Measurements from ENCODE around the gene GALM.

Gene GALM

DNA sequence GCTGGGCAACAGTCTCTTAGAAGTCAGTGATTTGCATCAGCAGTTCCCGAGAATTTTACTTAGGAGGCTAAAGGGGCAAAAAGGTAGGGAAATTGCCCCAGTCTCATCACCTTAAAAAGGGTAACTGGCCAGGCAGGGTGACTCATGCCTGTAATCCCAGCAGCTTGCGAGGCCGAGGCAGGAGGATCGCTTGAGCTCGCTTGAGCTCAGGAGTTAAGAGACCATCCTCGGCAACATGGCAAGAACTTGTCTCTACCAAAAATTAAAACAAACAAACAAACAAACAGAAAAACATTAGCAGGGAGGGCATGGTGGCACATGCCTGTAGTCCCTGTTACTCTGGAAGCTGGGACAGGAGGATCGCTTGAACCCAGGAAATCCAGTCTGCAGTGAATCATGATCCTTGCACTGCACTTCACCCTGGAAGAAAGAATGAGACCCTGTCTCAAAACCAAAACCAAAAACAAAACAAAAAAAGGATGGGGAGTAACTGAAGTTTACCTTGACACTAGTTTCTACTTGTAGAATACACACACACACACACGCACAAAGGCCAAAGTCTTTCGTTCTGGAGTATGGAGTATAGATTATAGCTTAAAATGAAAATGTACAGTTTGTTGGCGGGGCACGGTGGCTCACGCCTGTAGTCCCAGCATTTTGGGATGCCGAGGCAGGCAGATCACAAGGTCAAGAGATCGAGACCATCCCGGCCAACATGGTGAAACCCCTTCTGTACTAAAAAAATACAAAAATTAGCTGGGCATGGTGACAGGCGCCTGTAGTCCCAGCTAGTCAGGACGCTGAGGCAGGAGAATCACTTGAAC lies 109.4 kb downstream of the GALM start:
- H3K4me1 Mint-ChIP-seq, result peaks cover 23% of the 10 kb centered on the region
- ATAC-seq, result no peak
- no peaks in the 10 kb centered on the region for H3K9me3 Mint-ChIP-seq
- peaks cover 23% of the 10 kb centered on the region for H3K27me3 Mint-ChIP-seq
- no peaks in the 10 kb centered on the region for H3K36me3 Mint-ChIP-seq
- H3K4me3 Mint-ChIP-seq, result no peak overlapping the region
- no peak overlapping the region for H3K27ac Mint-ChIP-seq

GRCh38 chr2:38775921-38776225 lies 110.0 kb downstream of the GALM start:
- Mint-ChIP-seq H3K4me1 (peaks cover 23% of the 10 kb centered on the region), H3K36me3 (peaks cover 4% of the 10 kb centered on the region), H3K4me3 (no peak overlapping the region), H3K9me3 (no peaks in the 10 kb centered on the region), H3K27me3 (peaks cover 23% of the 10 kb centered on the region), H3K27ac (no peak overlapping the region)
- no peak for ATAC-seq

GRCh38 chr2:38776531-38776930 lies 110.6 kb downstream of the GALM start:
- H3K27me3 Mint-ChIP-seq, result peaks cover 23% of the 10 kb centered on the region
- H3K36me3 Mint-ChIP-seq, result peaks cover 11% of the 10 kb centered on the region
- H3K9me3 Mint-ChIP-seq, result no peaks in the 10 kb centered on the region

DNA sequence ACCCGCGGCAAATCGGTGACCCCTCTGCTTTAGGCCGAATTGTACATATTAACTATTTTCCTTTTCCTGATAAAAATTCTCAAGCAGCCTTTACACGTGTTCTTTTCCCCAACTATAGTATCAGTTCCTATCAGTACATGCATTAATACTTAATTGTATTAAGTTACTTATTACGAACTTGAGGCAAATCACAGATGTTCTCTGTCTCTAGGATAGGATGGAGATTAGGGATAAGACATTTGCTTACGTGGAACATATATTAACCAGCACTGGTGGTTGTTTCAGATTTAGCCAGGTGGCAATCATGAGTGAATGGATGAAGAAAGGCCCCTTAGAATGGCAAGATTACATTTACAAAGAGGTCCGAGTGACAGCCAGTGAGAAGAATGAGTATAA lies 112.8 kb downstream of the GALM start:
- Mint-ChIP-seq H3K9me3 (no peaks in the 10 kb centered on the region), H3K36me3 (peaks cover 20% of the 10 kb centered on the region), H3K27ac (peak overlapping the region; percentile 97)

More at GRCh38 chr2:38776531-38776930, 110.6 kb downstream of the GALM start:
- ATAC-seq, result no peak
- Mint-ChIP-seq H3K4me3 (no peak overlapping the region), H3K4me1 (peaks cover 23% of the 10 kb centered on the region), H3K27ac (no peak overlapping the region)

DNA sequence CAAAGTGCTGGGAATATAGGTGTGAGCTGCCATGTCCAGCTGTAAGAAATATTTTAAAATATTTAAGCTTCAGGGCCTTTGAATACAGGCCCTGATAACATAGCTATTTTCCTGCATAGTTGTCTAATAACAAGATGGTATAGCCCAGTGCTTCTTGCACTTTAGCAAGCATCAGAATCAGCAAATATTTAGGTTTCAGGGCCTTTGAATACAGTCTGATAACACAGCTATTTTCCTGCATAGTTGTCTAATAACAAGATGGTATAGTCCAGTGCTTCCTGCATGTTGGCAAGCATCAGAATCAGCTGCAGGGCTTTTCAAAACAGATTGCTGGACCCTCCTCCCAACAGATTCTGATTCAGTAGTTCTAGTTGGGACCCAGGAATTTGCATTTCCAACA lies 117.7 kb downstream of the GALM start:
- peaks cover 14% of the 10 kb centered on the region for H3K4me1 Mint-ChIP-seq
- no peaks in the 10 kb centered on the region for H3K27me3 Mint-ChIP-seq
- H3K4me3 Mint-ChIP-seq, result no peak overlapping the region
- ATAC-seq, result no peak
- H3K36me3 Mint-ChIP-seq, result peaks cover 21% of the 10 kb centered on the region
- no peak overlapping the region for H3K27ac Mint-ChIP-seq
- no peaks in the 10 kb centered on the region for H3K9me3 Mint-ChIP-seq

More for the DNA sequence above, 112.8 kb downstream of the GALM start:
- H3K4me1 Mint-ChIP-seq, result peaks cover 30% of the 10 kb centered on the region
- peaks cover 23% of the 10 kb centered on the region for H3K27me3 Mint-ChIP-seq
- peak overlapping the region; percentile 99 for H3K4me3 Mint-ChIP-seq
- no peak for ATAC-seq

Data from stimulated activated memory B cell treated with anti-CD40 and anti-IgM and Interleukin-4, amounts not matched to agents 10 μg/mL and 1 μg/mL and 100 μg/mL, for 72 hours (primary cell).